Chondrocyte (in vitro differentiated cells): Measurements from ENCODE around the gene ERVK3-1. TPM values are rescaled to one million over a fixed set of nuclear protein-coding genes. Genes with fewer than 3 reads are reported as not detected.
A peak's percentile ranks its signal among the peaks of the same experiment; 100 is the strongest.

Source experiments
- DNase-seq: peaks from one replicate; pipeline ENCODE4 v3.0.0; 2021; ENCODE audit warnings: mixed read lengths, low spot score
- H3K27ac Mint-ChIP-seq: one replicate; pipeline ENCODE4 v1.8.0; 2021; ENCODE audit warnings: mild to moderate bottlenecking, moderate library complexity, mixed read lengths; ENCODE audit not compliant: unreplicated experiment
- H3K27me3 Mint-ChIP-seq: 2 replicates; pipeline ENCODE4 v1.8.0; 2021; ENCODE audit warnings: low read depth, mixed read lengths
- H3K36me3 Mint-ChIP-seq: 2 replicates; pipeline ENCODE4 v1.8.0; 2021; ENCODE audit warnings: low read depth, mixed read lengths
- H3K4me1 Mint-ChIP-seq: 2 replicates; pipeline ENCODE4 v1.8.0; 2021; ENCODE audit warnings: low read depth, mild to moderate bottlenecking, mixed read lengths
- H3K4me3 Mint-ChIP-seq: one replicate; pipeline ENCODE4 v1.8.0; 2021; ENCODE audit warnings: mild to moderate bottlenecking, moderate library complexity, mixed read lengths; ENCODE audit not compliant: unreplicated experiment
- H3K9me3 Mint-ChIP-seq: 2 replicates; pipeline ENCODE4 v1.8.0; 2021; ENCODE audit warnings: low read depth, mixed read lengths
- microRNA-seq: library from miRNA; unstranded; fragments of <30 nt; microRNA quantifications from one replicate; pipeline ENCODE4 v1.2.0, GENCODE V29; 2020; ENCODE audit warnings: borderline number of aligned reads
- total RNA-seq: library from RNA; stranded (reverse); gene quantifications from 3 replicates; pipeline ENCODE4 v1.2.1, GENCODE V29; 2021
- TF ChIP-seq, protein P1 (sequence below): fragments of 200-600 bp; sonication (generic); IDR thresholded peaks from 2 replicates; pipeline ENCODE4 v1.5.0; 2021; ENCODE audit warnings: antibody characterized with exemption, mild to moderate bottlenecking, moderate library complexity

ERVK3-1 gene
- total RNA-seq, 1 donor from 2014 or later: 26.0 TPM

GRCh38 chr19:58362272-58362994, 57.3 kb downstream of the ERVK3-1 start, which contains the start of gene ZNF497:
Gene ZNF497, minus strand, starts transcription at chr19:58362751. Its CDS starts 5,116 bp downstream, at chr19:58357635.
- peak; percentile 98 for DNase-seq
- Mint-ChIP-seq H3K27me3 (no peaks in the 10 kb centered on the region), H3K36me3 (peaks cover 3% of the 10 kb centered on the region), H3K4me3 (peak within 1 kb of the TSS; percentile 83), H3K4me1 (peaks cover 11% of the 10 kb centered on the region), H3K27ac (peak within 1 kb of the TSS; percentile 92), H3K9me3 (no peaks in the 10 kb centered on the region)
- TF ChIP-seq, protein P1, sequence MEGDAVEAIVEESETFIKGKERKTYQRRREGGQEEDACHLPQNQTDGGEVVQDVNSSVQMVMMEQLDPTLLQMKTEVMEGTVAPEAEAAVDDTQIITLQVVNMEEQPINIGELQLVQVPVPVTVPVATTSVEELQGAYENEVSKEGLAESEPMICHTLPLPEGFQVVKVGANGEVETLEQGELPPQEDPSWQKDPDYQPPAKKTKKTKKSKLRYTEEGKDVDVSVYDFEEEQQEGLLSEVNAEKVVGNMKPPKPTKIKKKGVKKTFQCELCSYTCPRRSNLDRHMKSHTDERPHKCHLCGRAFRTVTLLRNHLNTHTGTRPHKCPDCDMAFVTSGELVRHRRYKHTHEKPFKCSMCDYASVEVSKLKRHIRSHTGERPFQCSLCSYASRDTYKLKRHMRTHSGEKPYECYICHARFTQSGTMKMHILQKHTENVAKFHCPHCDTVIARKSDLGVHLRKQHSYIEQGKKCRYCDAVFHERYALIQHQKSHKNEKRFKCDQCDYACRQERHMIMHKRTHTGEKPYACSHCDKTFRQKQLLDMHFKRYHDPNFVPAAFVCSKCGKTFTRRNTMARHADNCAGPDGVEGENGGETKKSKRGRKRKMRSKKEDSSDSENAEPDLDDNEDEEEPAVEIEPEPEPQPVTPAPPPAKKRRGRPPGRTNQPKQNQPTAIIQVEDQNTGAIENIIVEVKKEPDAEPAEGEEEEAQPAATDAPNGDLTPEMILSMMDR: peak; percentile 26

DNA sequence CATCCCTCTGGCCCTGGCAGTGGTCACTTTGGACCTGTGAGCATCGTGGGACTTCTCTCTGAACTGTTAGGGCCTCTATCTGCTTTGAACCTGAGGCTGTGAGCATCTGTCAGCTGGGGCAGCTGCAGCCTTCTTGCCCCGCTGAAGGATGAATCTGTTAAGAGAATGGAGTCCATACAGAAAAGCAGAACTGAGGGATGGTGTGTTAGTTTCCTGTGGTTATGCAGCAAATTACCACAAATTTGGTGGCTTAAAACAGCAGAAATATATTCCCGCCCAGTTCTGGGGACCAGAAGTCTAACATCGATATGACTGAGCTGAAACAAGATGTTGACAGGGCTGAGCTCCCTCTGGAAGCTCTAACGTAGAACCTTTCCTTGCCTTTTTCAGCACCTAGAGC, 59.0 kb downstream of the ERVK3-1 start:
- no peaks in the 10 kb centered on the region for H3K27me3 Mint-ChIP-seq
- no peak for DNase-seq
- peaks cover 3% of the 10 kb centered on the region for H3K36me3 Mint-ChIP-seq
- no peak overlapping the region for H3K27ac Mint-ChIP-seq
- H3K4me3 Mint-ChIP-seq: no peak overlapping the region
- no peaks in the 10 kb centered on the region for H3K9me3 Mint-ChIP-seq
- H3K4me1 Mint-ChIP-seq: peaks cover 11% of the 10 kb centered on the region
- TF ChIP-seq, protein P1: no peak

Small RNA genes within 50 kb of the gene (microRNA-seq; reads per million reads assigned to microRNA genes)
- not detected for gene MIR6806

Other genes with a start within 250 kb of the ERVK3-1 start
- gene ZNF135, start 246.1 kb upstream of the ERVK3-1 start, total RNA-seq: 4.6 to 6.7 TPM (median 4.9 TPM) in 3 replicates
- gene ZSCAN18, start 207.1 kb upstream of the ERVK3-1 start, total RNA-seq: 35.7 to 39.4 TPM (median 37.5 TPM) in 3 replicates
- gene ZNF329, start 154.6 kb upstream of the ERVK3-1 start, total RNA-seq: 8.1 to 11.5 TPM (median 9.2 TPM) in 3 replicates
- gene ZNF274, start 122.3 kb upstream of the ERVK3-1 start, total RNA-seq: 12.7 to 14.1 TPM (median 13.2 TPM) in 3 replicates
- gene ZNF544, start 76.5 kb upstream of the ERVK3-1 start, total RNA-seq: 16.2 to 24.7 TPM (median 17.4 TPM) in 3 replicates
- gene ZNF8, start 26.4 kb upstream of the ERVK3-1 start, total RNA-seq: 7.9 to 9.2 TPM (median 8.1 TPM) in 3 replicates
- gene ZSCAN22, start 21.6 kb downstream of the ERVK3-1 start, total RNA-seq: 2.8 to 3.2 TPM (median 3.0 TPM) in 3 replicates
- gene A1BG, start 48.1 kb downstream of the ERVK3-1 start, total RNA-seq: 49.7 to 53.8 TPM (median 50.2 TPM) in 3 replicates
- 0.65 to 0.69 TPM (median 0.68 TPM) in 3 replicates for gene ZNF497, start 57.4 kb downstream of the ERVK3-1 start, total RNA-seq
- 2.0 to 3.5 TPM (median 2.5 TPM) in 3 replicates for gene ZNF837, start 75.7 kb downstream of the ERVK3-1 start, total RNA-seq
- 624 to 792 TPM (median 634 TPM) in 3 replicates for gene RPS5, start 81.9 kb downstream of the ERVK3-1 start, total RNA-seq
- gene RNF225, start 90.3 kb downstream of the ERVK3-1 start, total RNA-seq: not detected in 3 replicates
- gene ZNF584, start 103.3 kb downstream of the ERVK3-1 start, total RNA-seq: 10.2 to 11.1 TPM (median 10.7 TPM) in 3 replicates
- 1.5 to 1.8 TPM (median 1.6 TPM) in 3 replicates for gene ZNF132, start 134.8 kb downstream of the ERVK3-1 start, total RNA-seq
- gene ZNF324B, start 146.2 kb downstream of the ERVK3-1 start, total RNA-seq: 6.3 to 9.8 TPM (median 7.5 TPM) in 3 replicates
- 10.8 to 12.6 TPM (median 11.3 TPM) in 3 replicates for gene ZNF324, start 161.7 kb downstream of the ERVK3-1 start, total RNA-seq
- 9.3 to 12.2 TPM (median 9.5 TPM) in 3 replicates for gene ZNF446, start 171.0 kb downstream of the ERVK3-1 start, total RNA-seq
- 4.7 to 9.5 TPM (median 9.3 TPM) in 3 replicates for gene SLC27A5, start 206.6 kb downstream of the ERVK3-1 start, total RNA-seq
- 15.6 to 17.2 TPM (median 15.9 TPM) in 3 replicates for gene ZBTB45, start 214.4 kb downstream of the ERVK3-1 start, total RNA-seq
- 215 to 286 TPM (median 228 TPM) in 3 replicates for gene TRIM28, start 238.7 kb downstream of the ERVK3-1 start, total RNA-seq
- gene CHMP2A, start 249.7 kb downstream of the ERVK3-1 start, total RNA-seq: 85.1 to 99.4 TPM (median 85.9 TPM) in 3 replicates